ENCODE results near the gene TSSC4.

TSSC4 gene

GRCh38 chr11:2443881-2444820 lies 43.6 kb downstream of the TSSC4 start, which contains the start of gene TRPM5:
TSS of gene TRPM5 (minus strand) at chr11:2444514. CDS start at chr11:2423036, 21,478 bp downstream.
- peaks cover 24% of the 10 kb centered on the region for H3K27me3 ChIP-seq (ENCODE audit: insufficient read depth, poor library complexity, severe bottlenecking)
- TF ChIP-seq POLR2AphosphoS5 (IDR thresholded peaks at IDR 0.05; ENCODE audit: low read depth), result no peak
- no peak for TF ChIP-seq GABPA (IDR thresholded peaks at IDR 0.05; ENCODE audit: low read depth)
- TF ChIP-seq CTCF (IDR thresholded peaks at IDR 0.05; ENCODE audit: insufficient read depth, low read length), result no peak
- no peak for TF ChIP-seq REST (IDR thresholded peaks at IDR 0.05; ENCODE audit: insufficient replicate concordance, low read depth)
- TF ChIP-seq SPI1 (IDR thresholded peaks at IDR 0.05; ENCODE audit: borderline replicate concordance, low read depth), result no peak
- DNase-seq (ENCODE audit: low read depth in 1 of 2, low spot score in 1 of 2), result no peak
- peak within 1 kb of the TSS; percentile 30 for H3K4me3 ChIP-seq (replicated peaks; ENCODE audit: insufficient read depth, low read length)
- no peak within 1 kb of the TSS for H3K27ac ChIP-seq (replicated peaks)

GRCh38 chr11:2444821-2445745 lies 44.5 kb downstream of the TSSC4 start, which contains the start of gene KCNQ1:
TSS of gene KCNQ1 (plus strand) at chr11:2445008. CDS start at chr11:2445099, 91 bp downstream.
- TF ChIP-seq GABPA (IDR thresholded peaks at IDR 0.05; ENCODE audit: low read depth) (no peak), CTCF (IDR thresholded peaks at IDR 0.05; ENCODE audit: insufficient read depth, low read length) (no peak), POLR2AphosphoS5 (IDR thresholded peaks at IDR 0.05; ENCODE audit: low read depth) (no peak), REST (IDR thresholded peaks at IDR 0.05; ENCODE audit: insufficient replicate concordance, low read depth) (no peak), SPI1 (IDR thresholded peaks at IDR 0.05; ENCODE audit: borderline replicate concordance, low read depth) (no peak)
- DNase-seq (ENCODE audit: low read depth in 1 of 2, low spot score in 1 of 2), result no peak
- peak within 1 kb of the TSS; percentile 30 for H3K4me3 ChIP-seq (replicated peaks; ENCODE audit: insufficient read depth, low read length)
- no peak within 1 kb of the TSS for H3K27ac ChIP-seq (replicated peaks)
- peaks cover 24% of the 10 kb centered on the region for H3K27me3 ChIP-seq (ENCODE audit: insufficient read depth, poor library complexity, severe bottlenecking)

GRCh38 chr11:2445746-2446551 lies 45.4 kb downstream of the TSSC4 start:
- Histone ChIP-seq H3K4me3 (replicated peaks; ENCODE audit: insufficient read depth, low read length) (peak overlapping the region; percentile 30), H3K27ac (replicated peaks) (no peak overlapping the region), H3K27me3 (ENCODE audit: insufficient read depth, poor library complexity, severe bottlenecking) (peaks cover 24% of the 10 kb centered on the region)
- no peak for TF ChIP-seq GABPA (IDR thresholded peaks at IDR 0.05; ENCODE audit: low read depth)
- no peak for TF ChIP-seq POLR2AphosphoS5 (IDR thresholded peaks at IDR 0.05; ENCODE audit: low read depth)
- no peak for TF ChIP-seq REST (IDR thresholded peaks at IDR 0.05; ENCODE audit: insufficient replicate concordance, low read depth)
- TF ChIP-seq SPI1 (IDR thresholded peaks at IDR 0.05; ENCODE audit: borderline replicate concordance, low read depth), result no peak
- TF ChIP-seq CTCF (IDR thresholded peaks at IDR 0.05; ENCODE audit: insufficient read depth, low read length), result no peak
- DNase-seq (ENCODE audit: low read depth in 1 of 2, low spot score in 1 of 2), result no peak

Measured in HL-60 (cell line).